Forelimb muscle (tissue), 1 donor: ENCODE measurements around the gene FAM20B. TPM values are rescaled to one million over a fixed set of nuclear protein-coding genes. Genes with fewer than 3 reads are reported as not detected.

Experiments used
- DNase-seq: peaks from one replicate; pipeline ENCODE4 v3.0.0-alpha.2; 2013; ENCODE audit warnings: low read depth
- polyA plus RNA-seq: library from polyadenylated mRNA; unstranded; fragments of 120-200 nt; gene quantifications from one replicate; pipeline ENCODE4 v1.2.1, GENCODE V29; 2013; ENCODE audit not compliant: insufficient read length

Gene FAM20B
- polyA plus RNA-seq, 1 donor: 23.5 TPM

GRCh38 chr1:179092896-179093461 lies 67.3 kb downstream of the FAM20B start:
- no peak for DNase-seq

GRCh38 chr1:179094818-179095217 lies 69.1 kb downstream of the FAM20B start:
- no peak for DNase-seq

GRCh38 chr1:179095377-179095776 lies 69.7 kb downstream of the FAM20B start:
- no peak for DNase-seq

GRCh38 chr1:179095924-179096323 lies 70.2 kb downstream of the FAM20B start:
- no peak for DNase-seq

- DNase-seq: no peak
Observed at GRCh38 chr1:179099891-179100290, 74.2 kb downstream of the FAM20B start.

GRCh38 chr1:179101566-179101965 lies 75.9 kb downstream of the FAM20B start:
- no peak for DNase-seq

GRCh38 chr1:179103999-179104398 lies 78.3 kb downstream of the FAM20B start:
- DNase-seq: no peak

GRCh38 chr1:179104611-179105250 lies 79.0 kb downstream of the FAM20B start:
- no peak for DNase-seq

GRCh38 chr1:179105393-179105792 lies 79.7 kb downstream of the FAM20B start:
- DNase-seq: no peak

- DNase-seq: no peak
Observed at GRCh38 chr1:179107706-179108629, 82.3 kb downstream of the FAM20B start.

GRCh38 chr1:179108644-179109043 lies 83.0 kb downstream of the FAM20B start:
- DNase-seq: no peak

- DNase-seq: no peak
Observed at GRCh38 chr1:179115181-179115580, 89.5 kb downstream of the FAM20B start.

- no peak for DNase-seq
Observed at GRCh38 chr1:179119513-179119912, 93.8 kb downstream of the FAM20B start.

- DNase-seq: no peak
Observed at GRCh38 chr1:179120736-179121135, 95.0 kb downstream of the FAM20B start.

- peak; percentile 29 for DNase-seq
Observed at GRCh38 chr1:179121159-179121938, 95.7 kb downstream of the FAM20B start.

- DNase-seq: no peak
Observed at GRCh38 chr1:179124873-179125272, 99.2 kb downstream of the FAM20B start.

Other genes with a start within 250 kb of the FAM20B start
- 63.0 TPM for gene ANGPTL1, start 154.8 kb upstream of the FAM20B start, polyA plus RNA-seq
- 15.8 TPM for gene TOR3A, start 56.2 kb downstream of the FAM20B start, polyA plus RNA-seq
- 7.7 TPM for gene ABL2, start 203.8 kb downstream of the FAM20B start, polyA plus RNA-seq